ENCODE data around the gene SLC66A3.
"Not testable (repeated sequence)": the region's sequence is repeated elsewhere in the genome, so short reads cannot be mapped to it uniquely, and the experiment has no call there.

Gene SLC66A3

DNA sequence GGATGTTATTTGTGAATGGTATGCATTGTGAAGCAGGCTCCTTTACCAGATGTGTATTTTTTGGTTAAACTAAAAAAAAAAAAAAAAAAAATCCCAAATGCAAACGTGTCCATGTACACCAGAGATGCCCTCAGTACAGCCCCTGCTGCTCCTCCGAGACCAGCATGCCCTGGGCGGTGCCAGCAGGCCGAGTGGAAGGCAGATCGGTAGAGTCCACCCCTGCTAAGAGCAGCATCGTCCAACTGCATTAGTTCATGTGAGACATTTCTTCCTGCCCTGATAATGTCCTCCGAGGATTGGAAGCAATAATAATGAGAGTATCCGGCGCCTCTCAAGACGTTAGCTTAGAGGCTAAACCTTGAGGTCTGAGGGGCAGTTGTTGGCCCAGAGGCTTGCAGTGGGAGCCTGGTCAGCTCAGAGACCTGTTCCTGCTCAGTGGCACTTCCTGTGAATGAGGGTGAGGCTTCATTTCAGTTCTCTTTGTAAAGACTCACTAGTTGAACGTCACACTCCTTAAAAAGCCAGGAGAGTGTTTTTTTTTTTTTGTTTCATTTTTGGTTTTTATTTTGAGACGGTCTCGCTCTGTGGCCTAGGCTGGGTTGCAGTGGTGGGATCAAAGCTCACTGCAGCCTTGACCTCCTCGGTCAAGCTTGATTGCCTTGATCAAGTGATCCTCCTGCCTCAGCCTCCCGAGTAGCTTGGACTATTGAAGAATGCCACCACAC lies 5.6 kb downstream of the SLC66A3 start:
- DNase-seq (ENCODE audit: low read depth in 2 of 3, low spot score in 1 of 3), result no peak

DNA sequence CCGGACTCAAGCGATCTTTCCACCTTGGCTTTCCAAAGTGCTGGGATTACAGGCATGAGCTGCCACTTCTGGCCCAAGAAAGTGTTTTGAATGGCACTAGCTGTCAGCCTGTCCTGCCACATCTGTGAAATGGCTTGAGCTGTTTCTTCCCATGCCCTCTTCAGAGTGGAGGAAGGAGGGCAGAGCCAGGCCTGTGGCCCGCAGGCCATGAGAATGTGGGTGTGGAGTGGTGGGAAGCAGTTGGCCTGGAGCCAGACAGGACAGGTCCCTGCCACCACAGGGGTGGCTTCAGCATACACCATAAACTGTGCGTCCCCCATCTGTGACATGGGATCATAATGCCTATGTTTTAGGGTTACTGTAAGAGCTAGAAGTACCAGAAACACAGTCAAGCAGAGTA lies 6.5 kb downstream of the SLC66A3 start:
- DNase-seq (ENCODE audit: low read depth in 2 of 3, low spot score in 1 of 3), result no peak

DNA sequence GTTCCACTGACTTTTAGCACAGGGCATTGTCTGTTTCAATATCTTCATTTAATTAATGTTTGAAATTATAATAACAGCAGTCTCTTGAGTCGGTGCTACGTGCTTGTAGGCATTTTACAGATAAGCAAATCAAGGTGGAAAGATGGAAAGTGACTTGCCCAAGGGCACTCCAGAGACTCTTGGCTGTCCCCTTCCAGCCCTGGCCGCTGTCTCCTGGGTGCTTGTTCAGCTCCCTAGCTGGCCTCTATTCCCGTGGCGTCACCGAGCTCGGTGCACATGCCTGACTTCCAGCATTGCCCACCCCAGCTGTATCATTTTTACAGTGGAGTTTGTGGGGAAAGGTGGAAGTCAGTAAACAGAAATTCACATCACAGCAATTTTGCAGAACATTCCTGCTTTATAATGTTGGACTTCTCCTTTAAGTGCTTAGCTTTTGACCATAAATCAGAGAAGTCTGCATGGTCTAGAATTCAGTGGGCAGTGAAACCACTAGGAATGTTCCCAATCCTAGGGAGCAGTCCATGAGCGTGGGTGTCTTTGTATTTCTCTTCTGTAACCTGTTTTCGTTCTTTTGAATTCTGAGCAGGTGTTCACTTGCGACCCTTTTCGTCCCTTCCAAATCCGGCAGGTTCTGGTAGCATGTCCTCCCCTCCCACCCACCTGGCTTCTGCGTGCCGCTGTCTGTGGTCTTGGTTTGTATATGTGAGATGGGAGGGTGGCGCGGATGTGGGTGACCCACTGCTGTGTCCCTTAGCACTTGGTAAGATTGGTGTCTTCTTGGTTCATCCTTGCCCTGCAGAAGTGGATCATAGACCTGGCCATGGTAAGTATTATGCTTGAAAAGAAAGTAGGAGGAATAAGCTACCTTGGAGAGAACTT lies 8.4 kb downstream of the SLC66A3 start:
- no peak for DNase-seq (ENCODE audit: low read depth in 2 of 3, low spot score in 1 of 3)

DNA sequence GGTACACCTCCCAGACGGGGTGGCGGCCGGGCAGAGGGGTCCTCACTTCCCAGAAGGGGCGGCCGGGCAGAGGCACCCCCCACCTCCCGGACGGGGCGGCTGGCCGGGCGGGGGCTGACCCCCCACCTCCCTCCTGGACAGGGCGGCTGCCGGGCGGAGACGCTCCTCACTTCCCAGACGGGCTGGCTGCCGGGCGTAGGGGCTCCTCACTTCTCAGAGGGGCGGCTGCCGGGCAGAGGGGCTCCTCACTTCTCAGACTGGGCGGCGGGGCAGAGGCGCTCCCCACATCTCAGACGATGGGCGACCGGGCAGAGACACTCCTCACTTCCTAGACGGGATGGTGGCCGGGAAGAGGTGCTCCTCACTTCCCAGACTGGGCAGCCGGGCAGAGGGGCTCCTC lies 9.8 kb downstream of the SLC66A3 start:
- not testable (repeated sequence) for DNase-seq (ENCODE audit: low read depth in 2 of 3, low spot score in 1 of 3)

DNA sequence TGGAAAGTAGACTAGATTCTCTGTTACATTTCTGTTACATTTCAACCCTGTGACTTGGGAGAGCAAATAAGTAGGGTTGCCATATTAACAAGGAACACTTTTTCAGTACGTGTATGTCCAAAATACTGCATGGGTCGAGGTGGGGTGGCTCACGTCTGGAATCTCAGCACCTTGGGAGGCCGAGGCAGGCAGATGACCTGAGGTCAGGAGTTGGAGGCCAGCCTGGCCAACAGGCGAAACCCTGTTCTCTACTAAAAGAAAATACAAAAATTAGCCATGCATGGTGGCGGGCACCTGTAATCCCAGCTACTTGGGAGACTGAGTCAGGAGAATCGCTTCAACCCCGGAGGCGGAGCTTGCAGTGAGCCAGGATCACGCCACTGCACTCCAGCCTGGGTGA lies 11.2 kb downstream of the SLC66A3 start:
- DNase-seq (ENCODE audit: low read depth in 2 of 3, low spot score in 1 of 3), result no peak

DNA sequence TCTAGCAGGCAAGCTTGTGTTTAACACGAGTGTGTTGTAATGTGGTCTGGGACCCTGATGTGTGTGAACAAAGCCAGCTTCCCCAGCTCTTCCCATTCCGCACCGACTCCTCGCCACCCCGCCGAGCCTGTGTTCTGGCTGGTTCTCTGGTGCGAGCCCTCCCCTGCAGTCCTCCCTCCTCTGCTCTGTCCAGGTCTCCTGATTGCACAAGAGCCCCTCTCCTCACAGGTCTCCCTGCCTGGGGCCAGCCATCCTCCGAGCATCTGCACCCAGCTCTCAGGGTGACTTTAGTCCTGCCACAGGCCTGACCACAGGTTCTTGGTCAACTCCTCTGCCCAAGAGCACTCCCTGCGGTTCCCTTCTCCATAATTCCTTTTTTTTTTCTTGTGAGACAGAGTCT lies 13.2 kb downstream of the SLC66A3 start:
- DNase-seq (ENCODE audit: low read depth in 2 of 3, low spot score in 1 of 3), result no peak

DNA sequence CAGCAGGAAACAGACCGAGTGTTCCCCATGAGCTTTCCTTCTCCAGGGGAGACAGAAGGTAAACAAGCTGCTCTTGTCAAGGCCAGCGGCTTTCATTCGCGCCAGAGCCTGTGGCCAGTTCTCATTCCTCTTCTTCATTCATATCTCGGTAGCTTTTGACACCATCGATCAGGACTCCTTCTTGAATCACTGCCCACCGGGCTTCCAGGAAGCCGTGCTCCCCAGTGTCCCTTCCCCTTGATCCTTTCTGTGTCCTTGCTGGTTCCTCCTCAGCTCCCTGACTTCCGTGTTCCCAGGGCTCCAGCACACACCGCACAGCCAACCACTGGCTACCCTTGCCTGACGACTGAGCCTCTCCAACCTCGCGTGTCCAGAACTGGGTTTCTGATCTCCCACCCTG lies 14.1 kb downstream of the SLC66A3 start:
- no peak for DNase-seq (ENCODE audit: low read depth in 2 of 3, low spot score in 1 of 3)

DNA sequence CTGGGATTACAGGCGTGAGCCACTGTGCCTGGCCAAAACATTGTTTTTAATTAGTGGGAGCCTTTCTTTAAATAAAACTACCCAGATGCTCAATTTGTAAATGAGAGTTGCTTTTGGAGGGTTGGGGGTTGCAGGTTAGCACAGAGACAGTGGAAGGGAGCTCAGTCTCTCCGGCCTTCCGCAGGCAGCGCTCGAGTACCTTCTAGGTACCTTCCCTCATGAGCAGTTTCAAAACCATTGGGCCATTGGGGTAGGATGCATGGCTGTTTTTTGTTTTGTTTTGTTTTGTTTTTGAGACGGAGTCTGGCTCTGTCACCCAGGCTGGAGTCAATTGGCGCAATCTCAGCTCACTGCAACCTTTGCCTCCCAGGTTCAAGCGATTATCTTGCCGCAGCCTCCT lies 19.0 kb downstream of the SLC66A3 start:
- no peak for DNase-seq (ENCODE audit: low read depth in 2 of 3, low spot score in 1 of 3)

DNA sequence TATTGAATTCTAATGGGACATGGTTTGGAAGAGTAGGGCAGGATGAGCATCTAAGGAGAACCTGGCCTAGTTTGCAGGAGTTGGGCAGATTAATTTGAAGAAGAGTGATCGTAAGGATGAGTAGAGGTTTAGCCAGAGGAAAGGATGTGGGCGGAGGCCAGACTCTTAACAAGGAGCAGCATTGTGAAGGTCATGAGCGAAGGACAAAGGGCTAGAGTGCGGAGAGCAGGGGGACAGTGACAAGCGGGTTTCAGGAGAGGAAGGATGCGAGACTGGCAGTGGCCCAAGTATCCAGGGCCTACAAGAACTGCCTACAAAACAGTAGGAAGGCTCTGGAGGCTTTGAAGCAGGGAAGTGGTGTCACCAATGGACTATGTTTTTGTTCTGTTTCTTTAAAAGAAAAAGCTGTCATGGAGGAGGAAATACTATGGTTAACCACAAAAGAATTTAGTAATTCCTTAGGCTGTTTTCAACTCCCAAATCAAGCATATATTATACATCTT lies 20.1 kb downstream of the SLC66A3 start:
- no peak for DNase-seq (ENCODE audit: low read depth in 2 of 3, low spot score in 1 of 3)

DNA sequence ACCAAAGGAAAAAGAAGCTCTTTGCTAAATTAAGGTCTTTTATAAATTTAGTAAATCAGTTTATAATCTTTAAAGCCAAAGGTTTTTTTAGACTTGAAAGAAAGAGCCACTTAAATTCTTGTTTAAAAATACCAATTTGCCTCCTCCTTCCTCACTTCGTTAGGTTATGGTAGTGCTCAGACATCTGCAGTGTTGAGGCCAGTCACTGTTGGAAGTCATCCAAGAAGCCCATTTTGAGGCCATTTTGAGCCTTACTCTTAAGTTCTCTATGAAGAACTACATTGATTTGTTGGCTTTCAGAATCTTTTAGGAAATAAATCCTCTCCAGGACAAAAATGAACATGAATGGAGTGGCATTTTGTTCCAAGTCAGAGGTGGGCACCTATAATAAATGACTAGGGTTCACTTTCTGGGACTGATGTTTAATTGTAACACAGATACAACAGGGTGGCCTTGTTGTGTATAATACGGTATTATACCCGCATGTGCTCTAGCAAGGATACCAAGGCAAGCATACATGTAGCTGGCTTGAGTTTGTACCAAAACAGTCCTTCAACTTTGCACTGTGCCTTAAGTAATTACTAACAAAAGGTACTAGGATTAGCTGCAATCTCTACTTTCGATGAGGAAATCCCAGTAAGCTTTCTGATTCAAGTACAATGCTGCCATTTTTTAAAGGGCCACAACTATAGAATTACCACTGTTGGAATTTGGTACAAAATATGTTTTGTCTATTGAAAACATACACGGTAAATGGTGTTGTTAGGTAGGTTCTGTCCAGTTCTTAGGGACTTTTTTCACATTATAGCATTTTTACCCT lies 22.8 kb downstream of the SLC66A3 start:
- no peak for DNase-seq (ENCODE audit: low read depth in 2 of 3, low spot score in 1 of 3)

DNA sequence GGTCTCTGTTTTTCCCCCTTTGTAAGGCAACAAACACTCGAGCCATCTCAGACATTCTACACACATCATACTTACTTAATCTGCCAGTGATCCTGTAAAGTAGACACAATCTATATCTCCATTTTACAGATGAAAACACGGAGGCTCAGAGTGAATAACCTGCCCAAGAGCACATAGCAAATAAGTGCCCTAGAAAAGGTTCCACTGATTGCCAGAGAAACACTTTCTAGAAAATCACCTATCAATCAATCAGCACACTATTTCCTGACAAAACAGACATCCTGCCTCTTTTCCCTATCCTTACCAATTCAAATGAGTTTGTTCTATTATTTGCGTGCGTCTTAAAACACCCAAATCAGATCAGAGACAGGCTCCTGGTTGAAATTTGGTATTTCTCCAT lies 23.9 kb downstream of the SLC66A3 start:
- no peak for DNase-seq (ENCODE audit: low read depth in 2 of 3, low spot score in 1 of 3)

DNA sequence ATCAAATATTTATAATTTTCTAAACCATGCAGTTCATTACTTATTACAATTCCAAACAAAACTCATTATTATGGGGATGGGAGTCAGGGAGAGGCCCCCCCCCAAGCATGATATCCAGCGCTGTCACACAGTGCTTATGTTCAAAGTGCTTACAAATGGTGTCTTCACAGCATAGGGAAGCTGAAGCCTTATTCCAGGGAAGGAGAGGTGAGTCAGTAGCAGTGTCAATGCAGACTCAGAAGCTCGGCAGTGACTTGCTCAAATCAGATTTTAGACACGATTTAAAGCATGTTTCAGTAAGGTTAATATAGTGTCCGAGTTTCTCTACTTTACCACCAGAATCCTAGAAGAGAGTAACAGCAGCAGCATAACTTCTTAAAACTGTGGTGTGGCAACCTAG lies 24.6 kb downstream of the SLC66A3 start:
- DNase-seq (ENCODE audit: low read depth in 2 of 3, low spot score in 1 of 3), result no peak

DNA sequence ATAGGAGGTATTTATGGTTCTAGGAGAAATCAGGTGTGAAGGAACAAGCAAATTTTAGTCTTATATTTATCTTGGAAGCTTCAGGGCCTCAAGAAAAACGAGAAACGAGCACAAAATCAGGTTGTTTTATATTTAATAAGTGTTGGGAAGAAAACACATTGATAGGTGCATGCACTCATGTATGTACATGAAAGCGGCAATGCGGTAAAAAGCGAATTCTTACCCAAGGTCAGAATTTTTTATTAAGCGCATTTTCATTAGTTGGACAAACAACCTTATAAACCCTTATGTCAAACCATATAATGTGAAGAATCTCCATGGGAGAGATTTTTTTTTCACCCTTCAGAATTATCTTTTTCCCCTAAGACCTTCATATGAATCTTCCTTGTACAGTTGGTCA lies 25.4 kb downstream of the SLC66A3 start:
- no peak for DNase-seq (ENCODE audit: low read depth in 2 of 3, low spot score in 1 of 3)

DNA sequence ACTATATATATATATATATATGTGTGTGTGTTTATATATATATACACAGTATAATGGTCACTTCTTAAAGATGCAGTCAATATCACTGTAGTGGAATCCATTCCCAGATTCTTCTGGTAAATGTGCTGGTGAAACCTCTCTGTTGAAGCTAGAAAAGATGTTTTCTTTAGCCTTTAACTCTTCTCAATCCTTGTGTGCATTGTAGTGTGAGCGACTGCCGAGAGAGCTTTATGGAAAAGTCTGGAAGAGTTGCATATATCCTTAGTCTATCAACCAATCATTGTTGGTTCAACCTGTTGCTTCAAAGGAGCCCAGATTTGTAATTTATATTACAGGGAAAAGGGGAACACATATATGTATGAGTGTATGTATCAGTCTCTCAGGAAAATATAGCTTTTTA lies 27.7 kb downstream of the SLC66A3 start:
- no peak for DNase-seq (ENCODE audit: low read depth in 2 of 3, low spot score in 1 of 3)

DNA sequence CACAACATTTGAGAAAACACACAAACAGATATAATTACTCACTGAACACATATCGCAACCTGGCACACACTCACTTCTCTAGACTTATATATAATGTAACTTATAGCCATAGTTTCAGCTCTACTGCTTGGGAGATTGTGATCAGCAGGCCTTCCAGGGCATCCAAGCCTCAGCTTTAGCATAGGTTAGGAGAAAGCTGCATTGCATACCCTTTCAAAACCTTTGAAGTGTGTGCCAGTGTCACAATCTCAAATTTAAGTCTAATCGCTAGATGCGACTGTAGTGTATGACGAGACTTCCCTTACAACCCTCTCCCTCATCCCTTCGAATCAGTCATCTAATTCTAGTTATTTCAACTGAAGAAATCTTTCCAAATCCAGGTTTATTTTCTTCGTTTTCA lies 30.9 kb downstream of the SLC66A3 start:
- no peak for DNase-seq (ENCODE audit: low read depth in 2 of 3, low spot score in 1 of 3)

DNA sequence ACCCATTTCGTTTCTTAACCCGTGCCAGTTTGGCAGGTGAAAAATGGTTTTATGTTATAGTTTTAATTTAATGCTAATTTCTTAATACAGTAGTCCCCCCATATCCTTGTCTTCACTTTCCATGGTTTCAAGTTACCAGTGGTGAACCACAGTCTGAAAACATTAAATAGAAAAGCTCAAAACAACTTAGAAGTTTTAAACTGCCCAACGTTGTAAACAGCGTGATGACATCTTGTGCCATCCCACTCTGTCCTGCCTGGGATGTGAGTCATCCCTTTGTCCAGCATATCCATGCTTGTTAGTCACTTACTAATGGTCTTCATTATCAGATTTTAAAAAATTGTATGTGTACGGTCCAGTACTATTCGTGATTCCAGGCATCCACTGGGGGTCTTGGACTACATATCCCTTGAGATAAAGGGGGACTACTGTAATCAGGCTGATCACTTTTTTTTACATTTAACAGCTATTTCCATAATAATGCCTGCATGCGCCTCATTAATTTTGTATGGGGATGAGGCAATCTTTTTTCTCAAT lies 31.9 kb downstream of the SLC66A3 start:
- DNase-seq (ENCODE audit: low read depth in 2 of 3, low spot score in 1 of 3), result no peak

DNA sequence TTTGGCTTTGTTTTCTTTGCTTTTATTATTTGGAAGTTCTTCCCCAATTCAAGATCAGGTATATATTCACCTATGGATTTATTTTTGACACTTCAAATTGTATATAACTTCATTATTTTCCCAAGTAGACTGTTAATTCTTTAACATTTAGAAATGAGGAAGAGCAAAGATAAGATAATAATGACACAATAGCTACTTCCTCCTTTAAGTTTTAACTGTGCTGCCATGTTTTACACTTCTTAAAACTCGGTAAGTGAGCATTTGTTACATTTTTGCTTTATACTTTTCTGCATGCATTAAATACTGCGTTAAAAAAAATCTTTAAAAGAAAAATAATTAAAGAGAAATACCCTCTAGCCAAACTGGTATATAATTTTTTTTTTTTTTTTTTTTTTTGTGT lies 32.5 kb downstream of the SLC66A3 start:
- no peak for DNase-seq (ENCODE audit: low read depth in 2 of 3, low spot score in 1 of 3)

DNA sequence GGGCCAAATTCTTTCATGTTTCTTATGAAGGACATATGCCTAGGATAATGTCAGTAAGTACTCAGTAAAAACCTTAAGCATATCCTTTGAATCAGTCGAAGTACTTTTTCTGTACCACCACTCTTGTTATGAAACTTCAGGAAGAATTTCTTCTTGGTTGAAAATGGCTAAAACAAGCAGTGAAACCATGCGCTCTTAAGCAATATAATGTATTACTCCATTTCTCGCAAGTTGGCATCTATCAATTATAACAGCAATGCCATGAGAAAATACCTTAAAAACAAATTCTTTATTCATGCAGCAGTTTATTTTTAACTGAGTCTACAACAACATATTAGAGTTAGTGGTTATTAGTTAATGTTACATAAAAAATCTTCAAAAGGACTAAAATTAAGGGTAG lies 41.0 kb downstream of the SLC66A3 start:
- no peak for DNase-seq (ENCODE audit: low read depth in 2 of 3, low spot score in 1 of 3)

DNA sequence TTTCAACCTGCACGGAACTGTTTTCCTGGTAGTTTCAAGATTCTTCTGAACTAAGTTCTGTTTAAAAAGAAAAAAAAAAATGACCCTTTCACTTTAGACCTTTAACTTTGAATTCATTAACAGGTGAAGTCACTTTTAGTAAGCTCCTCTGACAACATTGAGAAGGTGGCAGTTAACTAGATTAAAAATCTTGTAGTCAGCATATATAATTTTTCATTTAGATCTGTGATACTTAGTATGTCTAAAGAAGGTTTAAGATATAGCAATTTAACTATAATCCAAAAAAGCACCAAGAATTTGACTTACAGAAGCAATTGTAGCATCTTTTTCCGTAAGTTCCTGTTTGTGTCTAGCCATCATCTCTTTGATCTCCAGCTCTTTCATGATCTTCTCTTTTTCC lies 45.4 kb downstream of the SLC66A3 start:
- DNase-seq (ENCODE audit: low read depth in 2 of 3, low spot score in 1 of 3), result no peak

DNA sequence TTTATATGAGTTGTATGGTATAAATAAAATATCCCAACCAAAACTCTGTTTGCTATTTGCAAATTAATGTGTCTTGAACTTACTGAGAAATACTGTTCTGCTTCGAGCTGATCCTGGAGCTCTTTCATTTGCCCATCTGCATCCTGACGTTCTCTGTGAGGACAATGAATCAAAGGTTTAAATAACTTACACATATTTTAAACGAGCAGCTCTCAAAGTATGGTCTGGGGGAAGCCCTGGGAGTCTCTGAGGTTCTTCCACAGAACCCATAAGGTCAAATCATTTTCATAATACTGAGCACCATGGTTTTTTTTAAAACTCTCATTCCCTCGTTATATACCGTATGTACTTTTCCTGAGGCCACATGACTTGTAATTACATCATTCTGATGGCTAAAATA lies 46.7 kb downstream of the SLC66A3 start:
- DNase-seq (ENCODE audit: low read depth in 2 of 3, low spot score in 1 of 3), result no peak

DNA sequence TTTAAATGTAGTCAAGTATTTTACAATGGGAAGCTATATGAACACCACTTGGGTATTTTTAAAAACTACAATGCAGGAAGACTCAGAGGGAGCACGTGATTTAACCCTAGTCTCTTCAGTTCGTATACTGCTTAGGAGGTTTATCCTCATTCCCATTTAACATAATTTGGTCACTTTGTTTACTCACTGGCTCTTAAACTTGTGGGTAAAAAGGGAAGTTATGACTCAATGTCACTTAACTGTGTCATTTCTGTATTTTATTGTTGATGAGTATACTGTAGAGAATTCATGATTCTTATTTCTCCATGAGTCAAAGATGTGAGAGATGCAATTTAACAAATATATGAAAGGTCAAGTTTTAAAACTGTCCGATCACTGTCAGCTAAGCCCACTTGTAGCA lies 48.2 kb downstream of the SLC66A3 start:
- DNase-seq (ENCODE audit: low read depth in 2 of 3, low spot score in 1 of 3), result no peak
